GM19025 (cell line): Measurements from ENCODE around the gene LTC4S.
"Not testable (repeated sequence)": the region's sequence is repeated elsewhere in the genome, so short reads cannot be mapped to it uniquely, and the experiment has no call there.

Experiments
- ATAC-seq: cut with Tn5 transposase; IDR thresholded peaks from one replicate; pipeline ENCODE4 v1.9.1; 2021; ENCODE audit warnings: mild to moderate bottlenecking, low read depth, moderate library complexity; ENCODE audit not compliant: unreplicated experiment

LTC4S gene

DNA sequence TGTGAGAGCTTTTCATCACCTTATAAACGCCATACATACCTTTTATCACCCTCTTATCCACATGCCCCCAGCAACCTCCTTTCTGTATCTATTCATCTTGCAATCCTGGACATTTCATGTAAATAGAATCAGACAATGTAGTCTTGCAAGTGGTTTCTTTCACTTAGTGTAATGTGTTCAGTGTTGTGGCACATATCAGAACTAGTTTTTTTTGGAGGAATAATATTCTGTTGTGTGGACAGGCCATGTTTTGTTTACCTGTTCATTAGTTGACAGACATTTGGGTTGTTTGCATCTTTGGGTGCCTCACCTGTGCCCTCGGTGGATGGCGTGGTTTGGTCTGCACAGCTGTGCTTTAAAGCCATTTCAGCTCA, 28.3 kb downstream of the LTC4S start:
- no peak for ATAC-seq

DNA sequence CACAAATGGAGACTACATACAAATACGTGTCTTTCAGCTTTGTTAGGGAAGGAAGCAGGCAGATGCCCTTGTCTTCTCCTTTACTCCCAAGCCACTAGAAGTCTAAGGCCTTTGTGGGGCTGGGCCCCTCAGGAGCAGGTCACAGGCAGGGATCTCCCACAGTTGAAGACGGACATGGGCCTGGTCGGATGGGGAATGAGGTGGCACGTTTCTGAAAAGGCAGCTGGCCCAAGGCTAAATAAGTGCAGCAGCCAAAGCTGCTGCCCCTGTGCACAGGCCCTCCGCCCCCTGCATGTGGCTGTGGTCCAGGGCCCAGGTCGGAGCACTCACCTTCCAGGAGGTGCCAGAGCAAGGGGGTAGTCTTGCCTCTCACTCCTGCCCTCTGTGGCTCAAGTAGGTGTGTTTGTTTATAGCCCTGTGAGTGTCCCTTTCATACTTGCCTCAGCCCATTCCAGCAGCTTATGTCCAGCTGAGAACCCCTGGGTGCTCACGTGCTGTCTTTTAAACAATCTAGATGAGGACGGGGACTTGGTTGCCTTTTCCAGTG, 28.7 kb downstream of the LTC4S start:
- no peak for ATAC-seq

DNA sequence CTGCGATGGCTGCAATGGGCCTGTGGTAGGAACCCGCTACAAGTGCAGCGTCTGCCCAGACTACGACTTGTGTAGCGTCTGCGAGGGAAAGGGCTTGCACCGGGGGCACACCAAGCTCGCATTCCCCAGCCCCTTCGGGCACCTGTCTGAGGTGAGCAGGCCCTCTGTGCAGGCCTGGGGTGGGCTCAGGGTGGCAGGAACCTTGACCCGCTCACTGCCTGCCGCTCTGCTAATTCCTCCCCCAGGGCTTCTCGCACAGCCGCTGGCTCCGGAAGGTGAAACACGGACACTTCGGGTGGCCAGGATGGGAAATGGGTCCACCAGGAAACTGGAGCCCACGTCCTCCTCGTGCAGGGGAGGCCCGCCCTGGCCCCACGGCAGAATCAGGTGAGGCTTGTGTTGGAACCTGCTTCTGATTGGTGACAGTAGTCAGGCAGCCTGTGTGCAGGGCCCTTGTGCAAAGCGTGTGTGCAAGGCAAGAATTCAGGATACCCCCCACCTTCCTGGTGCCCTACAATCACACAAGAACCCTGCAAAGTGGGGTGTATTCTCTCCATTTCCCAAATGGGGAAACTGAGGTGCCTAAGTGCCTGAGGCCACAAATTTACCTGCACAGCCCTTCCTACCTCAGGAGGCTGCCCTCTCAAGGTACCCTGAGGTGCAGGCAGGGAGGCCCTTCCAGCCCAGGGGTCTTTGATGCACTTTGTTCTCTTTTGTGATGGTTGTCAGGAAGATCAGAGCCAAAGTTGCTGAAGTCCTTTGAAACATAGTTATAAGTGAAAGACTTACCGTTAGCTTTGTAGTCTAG, 30.4 kb downstream of the LTC4S start:
- no peak for ATAC-seq

DNA sequence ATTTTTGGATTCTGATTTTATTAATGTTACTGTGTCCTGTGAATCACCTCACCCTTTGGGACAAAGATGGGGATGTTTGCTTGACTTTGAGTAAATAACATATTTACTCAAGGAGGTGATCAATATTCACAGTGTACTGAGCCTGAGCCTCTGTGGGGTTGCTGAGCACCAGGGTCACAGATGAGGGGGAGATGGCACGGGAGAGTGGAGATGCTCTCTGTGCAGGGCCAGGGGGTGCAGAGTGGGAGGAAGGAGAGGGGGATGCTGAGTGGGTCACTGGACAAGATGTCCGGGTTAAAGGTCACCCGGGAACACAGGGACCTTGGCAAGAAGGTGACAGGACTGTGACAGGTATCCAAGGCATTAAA, 30.9 kb downstream of the LTC4S start:
- no peak for ATAC-seq

GRCh38 chr5:179825655-179826182, 31.9 kb downstream of the LTC4S start:
- ATAC-seq: no peak

DNA sequence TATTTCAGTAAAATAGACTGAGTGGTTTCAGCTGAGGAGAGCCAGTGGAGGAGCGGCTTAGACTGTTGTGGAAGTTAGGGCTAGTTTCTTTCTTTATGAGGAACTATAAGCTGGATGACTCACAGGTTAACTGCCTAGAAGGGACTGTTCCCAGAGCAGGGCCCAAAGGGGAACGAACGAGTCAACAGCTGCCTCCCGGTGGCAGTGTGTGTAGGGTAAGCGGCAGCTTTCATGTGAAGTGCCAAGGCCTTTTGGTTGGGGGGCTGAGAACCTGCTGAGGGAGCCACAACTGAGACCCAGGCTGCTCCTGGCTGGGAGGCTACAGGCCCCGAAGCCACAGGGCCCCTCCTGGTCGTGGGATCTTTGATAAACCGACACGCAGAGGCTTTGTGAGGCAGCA, 33.9 kb downstream of the LTC4S start:
- no peak for ATAC-seq

DNA sequence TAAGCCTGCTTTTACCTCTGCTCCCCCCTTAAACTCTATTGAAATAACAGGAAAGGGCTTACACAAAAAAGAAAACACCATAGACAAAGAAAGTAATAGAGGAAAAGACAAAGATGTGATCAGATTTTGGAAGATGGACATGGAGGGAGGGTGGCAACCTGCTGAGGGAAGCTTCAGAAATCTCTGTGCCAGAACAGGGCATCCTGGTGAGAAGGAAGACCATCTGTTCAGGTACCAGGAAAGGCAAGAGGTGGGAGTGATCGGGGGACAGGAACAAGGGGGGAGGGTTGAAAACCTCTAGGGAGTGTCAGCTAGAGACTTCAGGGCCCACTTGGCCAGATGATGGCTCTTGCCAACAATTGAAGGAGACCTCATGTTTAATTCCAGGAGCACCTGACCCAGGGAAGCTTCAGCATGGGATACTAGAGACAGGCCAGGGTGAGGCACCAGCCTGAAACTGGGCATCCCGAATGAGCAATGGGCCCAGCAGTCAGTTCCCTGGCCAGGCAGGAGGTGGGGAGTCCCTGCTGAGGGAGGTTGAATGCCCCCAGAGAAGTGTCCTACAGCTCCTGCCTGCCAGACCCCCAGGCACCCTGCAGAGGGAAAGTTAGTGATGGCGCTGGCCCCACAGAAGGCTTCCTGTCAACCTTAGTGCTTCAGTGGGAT, 35.1 kb downstream of the LTC4S start:
- no peak for ATAC-seq

DNA sequence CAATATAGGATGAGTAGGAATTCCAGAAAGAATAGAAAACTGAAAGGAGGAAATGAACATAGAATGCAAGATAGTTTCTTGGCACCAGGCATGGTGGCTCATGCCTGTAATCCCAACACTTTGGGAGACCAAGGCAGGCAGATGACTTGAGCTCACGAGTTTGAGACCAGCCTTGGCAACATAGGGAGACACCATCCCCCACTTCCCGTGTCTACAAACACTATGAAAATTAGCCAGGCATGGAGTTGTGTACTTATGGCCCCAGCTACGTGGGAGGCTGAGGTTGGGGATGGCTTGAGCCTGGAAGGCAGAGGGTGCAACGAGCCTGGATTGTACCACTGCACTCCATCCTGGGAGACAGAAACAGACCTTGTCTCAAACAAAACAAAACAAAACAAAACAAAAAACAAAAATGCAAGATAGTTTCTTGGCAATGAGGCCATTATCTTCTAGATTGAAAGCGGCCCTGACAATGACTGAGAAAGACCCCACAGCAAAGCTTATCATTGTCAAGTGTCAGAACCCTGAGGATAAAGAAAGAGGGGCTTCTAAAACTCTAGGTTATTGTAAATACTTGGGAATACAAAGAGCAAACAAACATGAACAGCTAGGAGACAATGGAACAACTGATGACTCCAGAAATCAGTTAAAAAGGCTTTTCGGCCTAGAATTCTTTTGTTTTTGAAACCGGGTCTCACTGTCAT, 36.1 kb downstream of the LTC4S start:
- no peak for ATAC-seq

DNA sequence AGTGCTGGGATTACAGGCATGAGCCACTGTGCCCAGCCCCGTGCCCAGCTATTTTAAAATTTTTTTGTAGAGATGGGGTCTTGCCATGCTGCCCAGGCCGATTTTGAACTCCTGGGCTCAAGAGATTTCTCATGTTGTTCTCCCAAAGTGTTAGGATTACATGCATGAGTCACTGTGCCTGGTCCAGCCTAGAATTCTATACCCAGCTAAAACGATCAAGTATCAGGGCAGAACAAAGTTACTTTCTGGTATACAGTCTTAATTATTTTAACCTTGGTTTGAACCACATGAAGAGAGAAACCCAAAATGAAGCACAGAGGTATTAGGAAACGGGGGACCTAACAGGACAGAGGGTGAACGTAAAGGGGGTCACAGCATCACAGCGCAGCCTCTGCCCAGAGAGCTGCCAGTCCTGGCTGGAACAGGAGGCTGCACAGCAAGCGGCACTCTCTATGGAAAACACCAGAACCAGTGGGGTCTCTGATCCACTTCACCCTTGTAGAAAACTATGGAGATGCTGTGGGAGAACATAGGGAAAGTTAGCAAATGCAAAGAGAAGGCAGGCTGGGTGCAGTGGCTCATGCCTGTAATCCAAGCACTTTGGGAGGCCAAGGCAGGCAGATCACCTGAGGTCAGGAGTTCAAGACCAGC, 37.2 kb downstream of the LTC4S start:
- ATAC-seq: no peak

- no peak for ATAC-seq
Observed at GRCh38 chr5:179832039-179832745, 38.4 kb downstream of the LTC4S start.

GRCh38 chr5:179833056-179833708, 39.4 kb downstream of the LTC4S start:
- no peak for ATAC-seq

DNA sequence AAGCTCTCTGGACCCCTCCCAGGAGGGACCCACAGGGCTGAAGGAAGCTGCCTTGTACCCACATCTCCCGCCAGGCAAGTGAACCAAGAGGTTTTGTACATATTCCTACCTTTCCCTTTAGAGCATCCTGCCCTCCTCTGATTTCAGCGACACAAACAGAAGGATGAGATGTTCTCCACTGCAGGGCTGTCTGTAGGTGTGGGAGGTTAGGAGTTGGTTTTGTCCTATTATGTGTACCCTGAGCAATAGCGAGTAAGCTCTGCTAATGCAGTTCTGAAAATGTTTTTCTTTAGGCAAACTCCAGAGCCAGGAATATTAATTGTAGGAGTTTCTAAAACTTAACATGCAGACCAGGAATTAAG, 39.9 kb downstream of the LTC4S start:
- ATAC-seq: no peak

DNA sequence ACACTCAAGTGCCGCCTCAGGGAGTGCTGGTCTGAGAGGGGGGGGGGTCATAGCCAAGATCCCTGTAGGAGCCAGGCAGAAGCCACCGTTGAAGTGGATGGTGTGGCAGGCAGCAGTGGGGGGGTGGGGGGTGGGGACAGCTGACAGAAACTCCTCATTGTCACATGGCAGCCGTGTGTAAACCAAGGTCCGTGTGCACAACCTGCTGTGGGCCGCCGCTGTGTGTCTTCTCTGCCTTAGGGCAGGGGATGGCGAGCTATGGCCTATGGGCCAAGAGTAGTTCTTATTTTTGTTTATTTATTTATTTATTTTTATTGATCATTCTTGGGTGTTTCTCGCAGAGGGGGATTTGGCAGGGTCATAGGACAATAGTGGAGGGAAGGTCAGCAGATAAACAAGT, 40.3 kb downstream of the LTC4S start:
- ATAC-seq: no peak

- ATAC-seq: not testable (repeated sequence)
Observed at GRCh38 chr5:179834871-179835270, 41.1 kb downstream of the LTC4S start.

DNA sequence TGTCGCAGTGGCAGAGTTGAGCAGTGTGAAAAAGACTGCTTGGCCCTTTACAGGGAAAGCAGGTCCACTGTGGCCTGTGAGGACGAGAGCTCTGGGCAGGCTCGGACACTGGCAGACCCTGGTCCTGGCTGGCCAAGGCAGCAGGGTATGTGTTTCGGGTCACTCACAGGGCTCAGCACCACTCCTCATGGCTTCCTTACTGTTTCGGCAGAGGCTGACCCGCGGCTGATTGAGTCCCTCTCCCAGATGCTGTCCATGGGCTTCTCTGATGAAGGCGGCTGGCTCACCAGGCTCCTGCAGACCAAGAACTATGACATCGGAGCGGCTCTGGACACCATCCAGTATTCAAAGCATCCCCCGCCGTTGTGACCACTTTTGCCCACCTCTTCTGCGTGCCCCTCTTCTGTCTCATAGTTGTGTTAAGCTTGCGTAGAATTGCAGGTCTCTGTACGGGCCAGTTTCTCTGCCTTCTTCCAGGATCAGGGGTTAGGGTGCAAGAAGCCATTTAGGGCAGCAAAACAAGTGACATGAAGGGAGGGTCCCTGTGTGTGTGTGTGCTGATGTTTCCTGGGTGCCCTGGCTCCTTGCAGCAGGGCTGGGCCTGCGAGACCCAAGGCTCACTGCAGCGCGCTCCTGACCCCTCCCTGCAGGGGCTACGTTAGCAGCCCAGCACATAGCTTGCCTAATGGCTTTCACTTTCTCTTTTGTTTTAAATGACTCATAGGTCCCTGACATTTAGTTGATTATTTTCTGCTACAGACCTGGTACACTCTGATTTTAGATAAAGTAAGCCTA, 42.6 kb downstream of the LTC4S start:
- no peak for ATAC-seq

- no peak for ATAC-seq
Observed at GRCh38 chr5:179837076-179838011, 43.6 kb downstream of the LTC4S start.

DNA sequence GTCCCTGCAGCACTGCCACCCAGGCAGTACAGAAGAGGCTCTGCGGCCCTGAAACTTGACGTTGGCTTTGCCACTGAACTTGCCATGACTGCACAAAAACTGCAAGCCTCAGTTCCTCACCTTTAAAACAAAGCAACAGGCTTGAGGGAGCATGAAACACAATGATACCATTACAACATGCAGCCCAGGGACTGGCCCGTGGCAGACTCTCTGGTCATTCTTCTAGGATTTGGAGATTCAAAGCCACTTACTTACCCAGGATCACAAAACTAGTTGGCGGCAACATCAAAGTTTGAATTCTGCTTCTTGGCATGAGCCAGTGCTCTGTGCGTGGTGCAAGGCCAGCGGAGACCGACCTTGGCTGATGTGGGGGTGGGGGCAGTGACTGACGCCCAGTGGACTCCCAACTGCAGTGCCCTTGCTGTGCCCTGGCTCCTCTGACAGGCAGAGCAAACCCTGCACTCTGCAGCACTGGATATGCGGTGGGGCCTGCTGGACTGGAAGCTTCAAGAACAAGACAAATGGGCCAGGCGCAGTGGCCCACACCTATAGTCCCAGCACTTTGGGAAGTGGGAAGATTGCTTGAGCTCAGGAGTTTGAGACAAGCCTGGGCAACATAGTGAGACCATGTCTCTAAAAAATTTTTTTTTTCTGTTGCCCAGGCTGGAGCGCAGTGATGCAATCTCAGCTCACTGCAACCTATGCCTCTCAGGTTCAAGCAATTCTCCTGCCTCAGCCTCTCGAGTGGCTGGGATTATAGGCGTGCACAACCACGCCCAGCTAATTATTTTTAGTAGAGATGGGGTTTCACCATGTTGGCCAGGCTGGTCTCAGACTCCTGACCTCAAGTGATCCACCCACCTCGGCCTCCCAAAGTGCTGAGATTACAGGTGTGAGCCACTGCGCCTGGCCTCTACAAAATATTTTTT, 45.8 kb downstream of the LTC4S start:
- ATAC-seq: no peak
